GM19025 (cell line): Measurements from ENCODE around the gene AIG1.
"Not testable (repeated sequence)": the region's sequence is repeated elsewhere in the genome, so short reads cannot be mapped to it uniquely, and the experiment has no call there.

Experiments used
- ATAC-seq: cut with Tn5 transposase; IDR thresholded peaks from one replicate; pipeline ENCODE4 v1.9.1; 2021; ENCODE audit warnings: mild to moderate bottlenecking, low read depth, moderate library complexity; ENCODE audit not compliant: unreplicated experiment

Gene AIG1

GRCh38 chr6:143345477-143345876 lies 284.8 kb downstream of the AIG1 start:
- ATAC-seq: not testable (repeated sequence)

GRCh38 chr6:143346004-143346403 lies 285.3 kb downstream of the AIG1 start:
- no peak for ATAC-seq

DNA sequence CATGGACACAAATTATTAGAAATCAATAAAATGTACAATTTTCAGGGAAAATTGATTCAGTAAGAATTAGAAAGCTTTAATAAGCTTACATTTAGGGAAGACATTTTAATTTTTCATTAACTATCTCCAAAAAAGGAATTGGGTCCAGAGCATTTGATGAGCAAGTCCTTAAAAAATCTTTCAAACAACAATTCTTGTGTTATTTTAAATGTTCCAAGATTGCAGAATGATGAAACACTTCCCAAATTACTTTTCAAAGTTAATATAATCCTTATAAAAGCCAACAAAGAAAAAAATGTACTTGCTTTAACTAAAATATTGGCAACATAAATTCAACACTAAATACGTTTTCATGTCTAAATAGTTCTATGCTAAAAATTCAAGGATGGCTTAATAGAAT lies 287.8 kb downstream of the AIG1 start:
- ATAC-seq: no peak

- no peak for ATAC-seq
These were observed 288.8 kb downstream of the AIG1 start for GRCh38 chr6:143349530-143349929.

DNA sequence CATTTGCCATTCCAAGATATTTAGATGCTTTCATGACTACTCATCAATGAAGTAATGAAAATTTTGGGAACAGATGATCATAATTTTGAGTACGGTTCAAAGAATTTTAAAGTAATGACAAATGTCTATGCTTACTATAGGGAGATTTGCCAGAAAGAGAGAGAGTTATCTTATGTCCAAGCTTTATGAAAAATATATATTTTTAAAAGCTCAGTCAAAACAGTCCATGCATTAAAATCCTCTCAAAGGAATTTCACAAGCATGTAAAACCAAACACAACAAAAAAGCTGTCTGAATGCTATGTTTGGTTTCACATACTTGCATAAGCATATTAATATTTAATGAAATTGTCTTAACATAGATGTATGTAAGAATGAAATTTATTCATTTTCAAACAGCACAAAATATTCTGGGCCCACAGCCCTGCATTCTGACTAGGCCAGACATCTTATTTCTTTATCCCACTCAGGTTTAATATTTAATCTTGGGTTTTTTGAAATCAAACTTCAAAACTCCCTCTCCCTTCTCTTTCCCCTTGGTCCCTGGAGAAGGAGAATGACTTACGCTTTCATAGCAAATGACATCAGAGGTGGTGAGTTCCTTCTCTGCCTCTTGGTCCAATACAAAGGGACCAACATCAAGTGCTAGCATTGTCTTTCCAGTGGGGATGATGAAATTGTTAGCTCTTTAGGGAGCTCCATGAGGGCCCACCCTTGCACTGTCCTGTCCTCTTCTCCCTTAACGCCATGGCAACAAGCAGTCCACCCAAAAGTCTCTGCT lies 295.6 kb downstream of the AIG1 start:
- no peak for ATAC-seq

- ATAC-seq: no peak
These were observed 296.5 kb downstream of the AIG1 start for GRCh38 chr6:143357152-143357551.

- no peak for ATAC-seq
These were observed 297.0 kb downstream of the AIG1 start for GRCh38 chr6:143357561-143358255.

GRCh38 chr6:143361536-143362191 lies 301.0 kb downstream of the AIG1 start:
- ATAC-seq: no peak

DNA sequence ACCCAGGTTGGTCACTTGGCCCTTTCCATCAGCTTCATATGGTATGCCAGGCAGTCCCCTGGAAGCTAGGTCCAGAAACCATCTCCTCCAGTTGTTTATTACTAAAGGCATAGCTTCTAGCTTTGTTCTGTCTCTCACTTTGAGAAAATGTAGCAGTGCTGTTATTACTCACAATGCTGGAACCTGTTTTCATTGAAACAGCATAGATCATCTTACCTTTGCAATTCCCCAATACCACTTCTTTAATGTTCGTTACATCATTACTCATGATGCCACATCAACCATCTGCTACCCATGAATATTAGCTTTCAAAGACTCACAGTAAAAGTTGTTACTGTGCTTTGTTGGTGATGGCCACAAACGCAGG lies 301.5 kb downstream of the AIG1 start:
- no peak for ATAC-seq

- no peak for ATAC-seq
These were observed 302.6 kb downstream of the AIG1 start for GRCh38 chr6:143363299-143363698.

DNA sequence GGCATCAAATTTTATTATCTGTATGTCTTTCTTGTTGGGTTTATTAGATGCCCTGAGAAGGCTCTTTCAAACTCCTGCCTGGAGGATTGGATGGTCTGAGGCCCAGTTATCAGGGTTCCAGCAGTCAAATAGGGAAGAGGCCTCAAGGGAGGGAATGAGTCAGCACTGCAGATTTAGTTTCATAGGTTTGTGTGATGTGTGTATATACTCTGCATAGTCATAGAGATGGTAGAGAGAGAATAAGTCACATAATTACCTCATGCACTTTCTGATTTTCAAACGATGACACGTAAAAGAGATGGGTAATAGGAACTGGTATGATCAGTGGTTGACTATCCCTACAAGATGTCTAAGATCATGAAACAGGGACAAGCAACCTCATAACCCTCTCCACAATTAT lies 307.7 kb downstream of the AIG1 start:
- ATAC-seq: peak; percentile 88

- no peak for ATAC-seq
These were observed 309.3 kb downstream of the AIG1 start for GRCh38 chr6:143369971-143370370.

DNA sequence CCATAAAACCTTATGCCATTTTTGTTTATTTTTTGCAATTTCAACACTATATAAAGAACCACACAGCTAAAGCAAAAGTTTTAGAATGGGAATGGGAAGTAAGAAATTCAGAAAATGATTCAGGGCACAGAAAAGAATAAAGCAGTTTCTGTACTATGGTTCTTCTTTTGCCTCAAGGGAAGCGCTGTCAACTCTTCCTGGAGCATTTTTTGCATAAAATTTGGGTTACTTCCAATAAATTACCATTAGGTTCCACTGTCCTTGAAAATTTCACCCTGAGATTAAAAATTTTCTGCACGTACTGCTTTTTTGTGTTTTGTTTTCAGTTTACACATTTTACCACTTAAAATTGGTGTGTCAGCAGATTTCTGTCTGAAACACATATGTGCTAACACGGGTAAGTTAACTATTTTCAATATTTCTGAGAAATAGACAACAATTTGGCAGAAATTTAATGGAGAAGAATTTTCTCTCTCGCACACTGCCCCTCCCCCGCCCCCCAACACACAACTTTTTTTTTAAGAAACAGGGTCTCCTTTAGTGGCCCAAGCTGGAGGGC lies 310.2 kb downstream of the AIG1 start:
- ATAC-seq: no peak

GRCh38 chr6:143372199-143372882 lies 311.7 kb downstream of the AIG1 start:
- ATAC-seq: no peak

GRCh38 chr6:143374014-143374413 lies 313.3 kb downstream of the AIG1 start:
- ATAC-seq: no peak

- no peak for ATAC-seq
These were observed 314.4 kb downstream of the AIG1 start for GRCh38 chr6:143375022-143375585.

- no peak for ATAC-seq
These were observed 315.7 kb downstream of the AIG1 start for GRCh38 chr6:143376375-143376774.

GRCh38 chr6:143376861-143377260 lies 316.2 kb downstream of the AIG1 start:
- no peak for ATAC-seq

DNA sequence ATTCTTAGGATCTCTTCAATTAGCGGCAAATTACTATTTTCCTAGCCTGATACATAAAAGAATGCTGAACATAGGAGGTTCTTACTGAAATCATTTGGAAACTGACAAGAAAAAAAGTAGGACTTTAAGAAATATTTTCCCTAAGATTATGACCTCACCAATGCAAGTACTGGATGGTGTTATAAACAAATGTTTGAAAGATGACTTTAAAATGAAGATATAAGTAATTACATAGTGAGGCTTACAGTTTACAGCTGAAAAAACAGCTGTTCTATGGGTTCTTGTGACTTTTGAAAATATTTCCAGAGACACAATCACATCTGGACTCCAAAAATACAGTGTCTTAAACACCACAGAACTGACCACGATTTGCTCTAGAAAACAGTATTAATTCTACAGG lies 324.9 kb downstream of the AIG1 start:
- no peak for ATAC-seq

DNA sequence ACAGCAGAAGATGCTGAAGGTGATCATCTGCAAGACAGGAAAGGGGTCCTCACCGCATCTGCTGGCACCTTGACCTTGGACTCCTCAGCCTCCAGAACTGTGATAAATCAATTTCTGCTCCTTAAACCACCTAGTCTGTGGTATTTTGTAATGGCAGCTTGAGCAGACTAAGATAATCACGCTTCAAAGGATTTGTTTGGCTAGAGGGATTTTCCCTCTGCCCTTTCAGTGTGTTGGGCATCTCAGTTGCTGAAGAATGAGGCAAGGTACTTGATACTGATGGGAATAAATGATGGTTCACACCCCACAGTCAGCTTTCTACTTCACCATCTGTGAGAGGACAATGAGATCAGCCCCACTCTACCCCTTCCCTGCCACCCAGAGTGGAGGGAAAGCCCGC lies 329.6 kb downstream of the AIG1 start:
- no peak for ATAC-seq
